Bone marrow (tissue), 2 donors: Measurements from ENCODE around the gene ITGA11.

Experiments used
- DNase-seq, 2 donors: peaks; one replicate each; lab custom pipeline; 2025; lab: John Stamatoyannopoulos, UW

The ITGA11 gene

GRCh38 chr15:68328964-68329363 lies 103.0 kb downstream of the ITGA11 start:
- DNase-seq = no peak

- no peak for DNase-seq
Observed at GRCh38 chr15:68328443-68328842, 103.5 kb downstream of the ITGA11 start.

DNA sequence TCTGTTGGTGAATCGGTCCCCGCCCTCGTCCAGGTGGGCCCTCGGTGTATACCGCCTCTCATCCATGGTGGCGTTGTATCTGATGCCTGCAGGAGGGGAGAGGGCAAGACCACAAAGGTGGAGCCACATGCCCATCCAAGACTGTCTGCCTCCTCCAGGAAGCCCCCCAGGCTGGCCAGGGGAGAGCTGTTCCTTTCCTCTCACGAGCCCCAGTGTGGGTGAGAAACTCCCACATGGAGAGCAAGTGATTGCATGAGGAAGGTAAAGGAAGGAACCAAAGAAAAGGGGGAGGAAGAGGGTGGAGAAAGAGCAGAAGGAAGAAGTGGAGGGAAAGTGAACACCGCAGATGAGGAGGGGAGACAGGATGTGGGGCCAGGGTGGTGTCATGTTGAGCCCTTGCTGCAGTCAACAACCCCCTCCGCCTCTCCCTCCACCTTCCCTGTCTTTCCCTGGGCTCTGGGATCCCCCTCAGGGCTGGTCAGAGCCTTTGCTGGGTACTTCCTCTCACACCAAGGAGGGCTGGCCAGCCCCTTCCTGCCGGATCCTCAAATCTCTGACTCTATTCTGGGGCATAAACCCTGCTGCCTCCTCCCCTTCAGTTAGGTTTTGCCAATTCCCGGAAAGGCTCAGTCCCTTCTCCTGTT lies 105.1 kb downstream of the ITGA11 start:
- no peak for DNase-seq

- DNase-seq = no peak
Observed at GRCh38 chr15:68325726-68326125, 106.2 kb downstream of the ITGA11 start.

- DNase-seq = no peak
Observed at GRCh38 chr15:68322796-68323195, 109.2 kb downstream of the ITGA11 start.

DNA sequence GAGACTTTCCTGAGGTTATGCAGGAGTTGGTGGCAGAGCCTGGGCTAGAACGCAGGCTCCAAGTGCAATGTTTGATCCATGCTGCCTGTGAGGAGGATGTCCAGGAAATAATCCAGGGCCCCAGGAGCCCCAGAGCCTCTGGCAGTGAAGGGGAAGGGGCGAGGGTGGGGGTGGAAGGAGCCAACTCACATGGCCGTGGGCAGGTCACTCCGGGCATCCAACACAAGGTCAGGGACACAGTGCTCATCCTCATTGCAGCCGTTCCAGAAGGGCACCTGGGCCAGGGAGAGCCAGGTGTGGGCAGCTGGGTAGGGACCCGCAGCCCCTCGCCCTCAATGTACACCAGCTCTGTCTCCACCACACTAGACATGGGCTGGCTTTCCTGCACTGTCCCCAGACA lies 110.7 kb downstream of the ITGA11 start:
- no peak for DNase-seq

DNA sequence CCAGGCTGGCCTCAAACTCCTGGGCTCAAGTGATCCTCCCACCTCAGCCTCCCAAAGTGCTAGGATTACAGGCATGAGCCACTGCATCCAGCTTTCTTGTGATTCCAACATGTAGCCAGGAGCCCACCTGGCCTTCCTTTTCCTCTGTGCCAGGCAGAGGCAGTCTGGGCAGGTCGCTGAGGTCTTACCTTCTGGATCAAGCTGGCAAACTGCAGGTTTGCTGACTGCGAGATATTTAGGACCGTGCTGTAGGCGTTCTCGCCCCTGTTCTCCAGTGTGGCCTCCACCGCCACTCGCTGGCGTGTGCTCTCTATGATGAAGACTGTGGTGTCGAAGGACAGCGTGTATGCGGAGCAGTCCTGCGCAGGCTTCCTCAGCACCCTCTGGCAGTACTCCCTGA lies 112.0 kb downstream of the ITGA11 start:
- DNase-seq = no peak

DNA sequence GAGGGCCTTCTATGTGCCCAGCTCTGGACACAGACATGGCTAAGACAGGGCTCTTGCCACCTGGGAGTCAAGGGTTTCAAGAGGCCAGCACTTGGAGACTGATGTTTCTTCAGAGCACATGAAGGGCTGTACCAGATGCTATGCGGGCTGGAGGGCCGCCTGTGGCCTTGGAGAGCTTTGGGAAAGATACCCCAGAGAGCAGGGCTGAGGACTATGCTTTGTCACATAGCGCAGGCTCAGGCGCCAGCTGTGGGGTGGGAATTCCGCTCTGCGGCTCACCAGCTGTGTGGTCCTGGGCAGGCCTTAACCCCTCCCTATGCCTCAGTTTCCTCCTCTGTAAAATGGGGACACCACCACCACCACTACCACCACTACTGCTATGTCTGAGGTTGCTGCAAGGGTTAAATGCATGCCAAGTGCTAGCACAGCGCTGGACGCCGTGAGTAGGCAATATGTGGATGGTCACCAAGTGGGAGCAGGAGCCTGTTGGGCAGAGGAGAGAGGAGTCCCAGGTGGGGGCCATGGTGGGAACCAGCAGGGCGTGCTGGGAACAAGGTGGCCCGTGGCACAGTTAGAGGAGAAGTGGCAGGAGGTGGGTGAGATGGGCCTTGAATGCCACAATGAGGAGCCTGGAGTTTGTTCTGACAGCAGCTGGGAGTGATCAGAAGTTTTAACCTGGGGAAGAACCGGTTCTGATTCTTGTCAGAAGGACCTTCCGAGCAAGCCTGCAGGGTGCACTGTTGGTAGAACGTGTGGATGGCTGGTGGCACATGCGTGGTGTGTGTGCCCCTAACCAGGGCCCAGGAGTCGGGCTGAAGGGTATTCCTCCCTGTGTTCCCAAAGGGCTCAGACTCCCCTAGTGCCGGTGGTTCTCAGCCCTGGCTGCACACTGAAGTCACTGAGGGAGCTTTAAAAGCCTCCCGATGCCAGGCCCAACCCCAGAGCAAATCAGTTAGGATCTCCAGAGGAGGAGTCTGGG lies 112.7 kb downstream of the ITGA11 start:
- no peak for DNase-seq

DNA sequence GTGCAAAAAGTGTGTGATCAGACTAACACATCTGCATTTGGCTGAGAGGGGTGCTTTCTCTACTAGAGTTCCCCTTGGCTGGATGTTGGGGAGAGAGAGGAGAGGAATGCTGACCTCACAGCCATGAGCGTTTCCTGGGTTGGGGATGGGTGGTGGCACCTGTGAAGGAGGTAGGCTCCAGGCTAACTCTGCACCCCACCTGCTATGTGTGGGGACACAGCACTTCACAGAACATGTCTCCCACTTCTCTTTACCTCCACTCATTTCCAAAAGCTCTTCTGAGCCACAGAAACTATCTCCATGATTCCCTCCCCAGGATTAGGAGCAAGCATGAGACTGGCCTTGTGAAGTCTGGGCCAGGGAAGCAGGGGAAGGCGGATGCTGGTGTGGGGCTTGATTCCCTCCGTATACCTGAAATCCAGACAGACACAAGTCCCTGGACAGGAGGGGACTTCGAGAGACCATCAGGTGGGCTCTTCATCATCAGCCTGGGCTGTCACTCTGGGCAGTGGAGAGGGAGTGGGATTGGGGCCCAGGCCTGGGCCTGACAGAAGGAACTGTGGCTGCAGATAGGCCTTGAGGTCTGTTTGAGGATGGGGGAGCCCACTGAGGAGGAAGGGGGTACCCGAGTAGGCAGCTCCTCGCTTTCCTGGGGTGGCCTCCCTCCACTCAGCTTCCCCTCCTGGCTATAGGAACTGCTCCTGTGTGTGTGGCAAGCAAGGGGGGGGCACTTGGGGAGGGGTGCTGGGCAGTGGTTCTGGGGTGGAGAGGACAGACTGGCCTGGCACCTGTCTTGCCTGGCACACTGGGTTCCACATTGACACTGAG lies 113.7 kb downstream of the ITGA11 start:
- no peak for DNase-seq

DNA sequence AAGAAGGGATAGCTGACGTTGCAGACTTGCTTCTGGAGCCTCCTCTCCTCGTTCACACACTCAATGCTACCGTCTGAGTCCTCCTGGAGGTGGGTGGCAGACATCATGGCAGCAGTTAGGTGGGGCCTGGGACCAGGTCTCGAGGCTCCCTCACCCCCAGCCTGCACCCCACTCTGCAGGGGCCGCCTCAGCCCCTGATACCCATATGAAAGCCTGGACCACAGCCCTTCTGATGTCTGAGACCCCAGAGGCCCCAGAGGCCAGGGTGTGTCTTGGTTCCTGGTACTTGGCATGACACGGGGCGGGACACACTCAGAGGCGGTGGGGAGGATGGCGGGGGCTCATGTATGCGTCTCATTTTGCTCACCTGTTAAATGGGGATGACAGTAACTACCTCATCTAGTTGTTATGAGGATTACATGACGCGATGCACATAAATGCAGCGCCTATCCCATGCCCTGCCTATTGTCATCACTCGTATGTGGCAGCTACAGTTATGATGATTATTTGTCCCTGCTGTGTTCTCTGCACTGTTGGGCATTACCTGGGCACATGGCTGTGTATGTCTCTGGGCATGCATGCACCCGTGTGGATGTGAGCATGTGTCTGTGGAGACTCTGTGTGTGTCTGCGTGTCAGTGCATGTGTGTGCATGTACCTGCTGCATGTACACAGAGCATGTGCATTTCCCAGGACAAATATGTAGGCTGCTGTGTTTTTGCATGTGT lies 114.5 kb downstream of the ITGA11 start:
- DNase-seq = no peak

DNA sequence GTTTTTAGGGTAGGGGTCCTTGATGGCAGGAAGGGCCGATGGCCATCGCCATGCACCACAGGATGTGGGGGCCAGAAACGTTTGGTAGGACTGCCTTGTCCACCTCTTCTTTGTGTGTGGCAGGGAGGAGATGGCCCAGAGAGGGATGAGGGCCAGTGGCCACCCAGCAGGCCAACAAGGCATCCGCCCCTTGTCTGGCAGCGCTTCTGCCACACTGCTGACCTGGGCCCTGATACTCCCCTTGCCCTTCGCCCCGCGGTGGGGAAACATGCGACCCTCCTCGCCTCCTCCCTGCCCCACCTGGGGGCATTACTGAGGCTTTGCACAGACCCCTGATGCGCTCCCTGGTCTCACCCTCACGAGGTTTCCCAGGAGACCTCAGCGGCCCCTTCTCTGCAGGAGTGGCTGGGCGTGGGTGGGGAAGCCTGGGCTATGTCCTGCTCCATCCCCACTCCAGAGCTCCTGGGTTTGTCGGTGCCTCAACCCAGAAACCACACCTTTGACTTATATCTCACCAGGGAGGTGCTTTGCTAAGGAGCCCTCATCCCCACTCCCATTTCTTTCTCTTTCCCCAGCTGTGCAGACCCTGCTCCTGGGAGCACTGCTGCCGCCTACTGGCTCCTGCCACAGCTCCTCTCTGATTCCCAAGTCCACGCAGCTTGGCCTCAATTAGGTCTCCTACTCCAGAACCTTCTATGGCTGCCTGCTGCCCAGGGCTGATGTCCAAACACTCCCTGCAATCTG lies 115.7 kb downstream of the ITGA11 start:
- no peak for DNase-seq

DNA sequence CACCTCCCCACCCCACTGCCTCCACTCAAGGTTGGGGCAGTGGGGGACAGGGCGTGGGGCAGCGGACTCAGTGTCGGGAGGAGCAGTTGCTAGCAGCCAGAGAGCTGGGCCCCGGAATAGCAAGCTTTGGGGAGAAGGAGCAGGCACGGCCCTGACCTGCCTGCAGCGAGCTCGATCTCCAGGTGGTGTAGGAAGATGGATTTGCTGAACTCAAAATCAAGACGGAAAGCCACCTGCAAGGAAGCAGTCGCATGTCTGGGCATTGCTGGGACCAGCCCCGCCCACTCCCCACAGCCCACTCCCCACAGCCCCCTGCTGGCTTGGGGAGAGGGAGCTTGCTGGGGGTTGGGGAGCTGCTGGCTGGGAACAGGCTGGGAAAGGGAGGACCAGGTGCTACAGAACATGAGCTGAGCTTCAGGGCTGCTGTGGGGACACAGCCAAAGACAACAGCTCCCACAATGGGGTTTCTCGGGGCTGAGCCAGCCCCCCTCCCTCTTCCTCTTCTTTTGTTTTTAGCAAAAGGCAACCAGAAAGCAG lies 116.4 kb downstream of the ITGA11 start:
- DNase-seq = no peak

DNA sequence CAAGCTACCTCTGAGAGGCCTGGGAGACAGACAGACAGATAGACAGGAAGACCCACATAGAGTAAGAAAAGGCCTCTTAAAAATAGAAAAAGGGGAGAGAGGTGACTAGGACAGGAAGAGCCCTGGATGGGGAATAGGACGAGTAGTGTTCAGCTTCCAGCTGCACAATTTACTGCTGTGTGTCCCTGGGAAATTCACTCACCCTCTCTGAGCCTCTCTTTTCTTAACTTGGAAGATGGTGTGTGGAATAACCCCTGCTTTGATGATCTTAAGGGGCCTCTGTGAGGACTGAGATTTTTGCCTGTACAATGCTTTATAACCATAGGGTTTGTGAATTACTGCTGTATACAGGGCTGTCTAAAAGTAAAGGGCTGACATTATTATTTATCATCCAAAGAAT lies 116.9 kb downstream of the ITGA11 start:
- DNase-seq = no peak

GRCh38 chr15:68314563-68314962 lies 117.4 kb downstream of the ITGA11 start:
- DNase-seq = no peak

DNA sequence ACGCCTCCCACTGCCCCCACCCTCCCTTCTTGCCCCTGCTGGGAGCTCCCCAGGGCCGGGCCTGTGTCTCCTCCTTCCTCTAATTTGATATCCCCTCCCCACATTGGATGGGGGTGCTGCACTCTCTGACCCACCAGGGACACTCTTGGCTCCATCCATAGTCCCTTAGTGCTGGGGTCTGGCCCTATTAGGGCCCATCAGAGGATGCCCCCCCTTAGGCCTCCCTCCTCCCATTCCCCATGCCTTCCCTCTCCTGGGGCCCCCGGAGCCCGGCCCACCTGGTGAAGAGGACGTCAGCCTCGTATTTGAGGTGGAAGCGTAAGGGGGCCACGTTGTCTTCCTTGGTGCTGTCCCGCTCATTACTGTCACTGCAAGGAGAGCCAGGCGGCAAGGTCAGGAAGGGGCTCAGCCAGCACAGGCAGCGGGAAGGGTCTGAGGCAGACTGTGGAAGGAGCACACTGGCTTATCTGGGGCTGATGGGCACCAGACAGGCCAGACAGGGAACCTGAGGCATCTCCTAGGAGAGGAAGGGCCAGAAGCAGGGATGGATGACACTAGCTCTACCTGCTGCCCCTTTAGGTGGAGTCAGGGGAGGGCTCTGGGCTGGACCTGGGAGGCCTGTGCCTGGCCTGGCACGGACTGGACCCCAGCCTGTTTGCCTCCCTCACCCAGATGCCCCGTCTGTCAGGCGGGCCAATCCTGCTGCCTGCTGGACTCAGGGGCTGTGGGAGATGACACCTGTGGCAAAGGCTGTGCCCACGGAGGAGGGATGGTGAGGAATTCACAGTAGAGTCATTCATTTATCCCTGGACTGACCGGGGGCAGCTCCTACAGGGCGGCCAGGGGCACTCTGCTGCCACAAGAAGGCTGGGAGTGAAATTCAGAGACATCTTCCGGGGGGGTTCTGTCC lies 118.2 kb downstream of the ITGA11 start:
- DNase-seq = no peak

GRCh38 chr15:68312701-68313204 lies 119.2 kb downstream of the ITGA11 start:
- DNase-seq = no peak

DNA sequence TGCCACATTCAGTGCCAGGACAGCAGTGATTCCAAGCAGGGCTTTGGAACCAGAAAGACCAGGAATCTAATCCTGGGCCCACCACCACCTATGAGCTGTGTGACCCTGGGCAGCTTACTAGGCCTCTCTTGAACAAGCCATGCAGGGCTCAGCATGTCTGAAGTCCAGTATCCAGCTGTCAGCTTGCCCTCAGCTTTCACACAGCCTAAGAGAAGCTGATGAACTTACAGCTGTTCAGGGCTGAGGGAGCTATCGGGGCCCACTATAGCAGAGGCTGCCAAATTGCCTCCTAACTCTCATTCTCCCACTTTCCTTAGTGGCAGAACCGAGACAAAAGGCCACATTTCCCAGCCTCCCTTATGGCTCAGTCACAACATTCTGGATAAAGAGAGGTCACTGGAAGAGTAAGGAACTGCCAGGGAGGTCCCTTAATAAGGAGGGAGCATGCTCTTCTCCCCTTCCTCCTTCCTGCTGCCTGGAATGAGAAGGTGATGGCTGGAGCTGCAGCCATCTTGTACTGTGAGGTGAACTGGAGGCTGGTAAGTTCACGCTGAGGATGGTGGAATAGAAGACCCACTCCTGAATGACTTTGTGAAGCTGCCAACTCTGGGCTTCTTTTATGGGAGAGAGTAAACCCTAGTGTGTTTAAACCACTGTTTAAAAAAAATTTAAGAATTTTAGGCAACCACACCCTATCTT lies 120.0 kb downstream of the ITGA11 start:
- no peak for DNase-seq

DNA sequence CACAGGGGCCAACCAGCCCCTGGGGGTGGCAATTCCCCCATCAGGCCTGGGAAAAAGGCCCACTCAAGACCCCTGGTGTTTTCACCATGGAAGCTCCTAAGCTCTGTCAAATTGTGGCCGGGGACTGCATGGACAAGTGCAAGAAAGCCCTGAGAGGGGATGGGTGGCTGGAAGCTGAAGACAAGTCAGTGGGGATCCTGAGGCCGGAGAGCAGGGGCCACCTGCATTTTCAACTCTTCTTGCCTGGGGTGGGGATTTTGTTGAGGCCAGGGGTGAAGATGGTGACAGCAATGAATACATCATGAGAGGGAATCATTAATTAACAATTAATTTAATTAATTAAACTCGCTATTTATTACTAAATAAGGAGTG lies 120.5 kb downstream of the ITGA11 start:
- no peak for DNase-seq
